DMS79 treated with DMSO at 0.1 percent for 48 hours (cell line): Measurements from ENCODE around the gene EEIG2.

ENCODE experiments used
- DNase-seq: peaks from one replicate; lab custom pipeline; 2025; lab: John Stamatoyannopoulos, UW

EEIG2 gene

GRCh38 chr1:108551137-108551862 is 8.6 kb upstream of the EEIG2 start:
- DNase-seq, result no peak

- DNase-seq, result no peak
Measured at GRCh38 chr1:108553905-108554304, 6.0 kb upstream of the EEIG2 start.

DNA sequence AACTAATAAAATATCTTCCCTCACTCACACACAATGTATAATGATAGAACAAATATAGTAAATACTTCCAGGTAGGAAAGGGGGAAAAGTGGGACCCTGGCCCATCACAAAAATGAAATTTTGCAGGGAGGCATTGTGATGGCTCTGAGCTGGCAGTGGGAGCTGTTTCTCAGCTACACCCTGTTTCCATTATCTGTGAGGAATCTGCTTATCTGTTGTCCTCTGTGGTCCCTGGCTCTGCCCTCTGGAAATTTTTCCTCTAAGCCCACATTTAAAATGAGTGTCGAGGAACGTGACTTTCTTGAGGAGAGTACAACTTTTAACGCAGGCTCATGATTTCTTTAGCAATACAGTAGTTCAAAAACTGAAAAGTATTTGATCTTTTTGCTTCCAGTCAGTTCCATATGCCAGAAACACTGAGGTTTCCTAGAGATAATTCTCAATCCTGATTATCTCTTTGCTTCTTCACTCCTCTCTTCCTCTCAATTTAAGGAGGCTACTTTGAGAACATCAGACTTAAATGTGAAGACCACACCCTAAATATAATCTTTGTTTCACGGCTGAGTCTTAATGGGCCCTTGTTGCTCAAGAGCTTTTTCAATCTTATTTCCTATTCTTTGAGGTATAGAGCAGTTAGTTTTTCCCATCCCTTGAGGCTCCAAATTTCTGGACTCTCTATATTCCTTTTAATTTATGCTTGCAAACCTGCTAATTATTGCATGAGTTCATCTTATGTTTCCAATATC is 5.0 kb upstream of the EEIG2 start:
- no peak for DNase-seq

GRCh38 chr1:108556066-108556465 is 3.8 kb upstream of the EEIG2 start:
- no peak for DNase-seq

- no peak for DNase-seq
Measured at GRCh38 chr1:108556499-108556898, 3.4 kb upstream of the EEIG2 start.

DNA sequence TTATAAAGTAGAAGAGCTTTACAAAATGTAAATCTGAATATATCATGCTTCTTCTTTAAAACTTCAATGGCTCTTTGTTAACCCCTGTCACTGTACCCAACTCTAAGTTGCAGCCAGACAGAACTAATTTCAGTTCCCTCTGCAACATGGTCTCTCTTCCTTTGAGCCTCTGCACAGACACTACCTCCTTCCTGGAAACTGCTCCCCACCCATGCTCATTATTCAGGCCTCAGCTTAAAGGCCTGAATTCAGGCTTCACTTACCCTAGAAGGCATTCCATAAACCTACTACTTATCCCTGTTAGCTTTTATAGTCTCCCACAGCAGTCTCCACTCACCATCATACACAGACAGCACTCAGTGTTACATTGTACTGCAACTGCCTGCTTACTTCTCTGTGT is 2.6 kb upstream of the EEIG2 start:
- no peak for DNase-seq

- peak; percentile 72 for DNase-seq
Measured at GRCh38 chr1:108560189-108560873, 431 bp downstream of the EEIG2 start.

DNA sequence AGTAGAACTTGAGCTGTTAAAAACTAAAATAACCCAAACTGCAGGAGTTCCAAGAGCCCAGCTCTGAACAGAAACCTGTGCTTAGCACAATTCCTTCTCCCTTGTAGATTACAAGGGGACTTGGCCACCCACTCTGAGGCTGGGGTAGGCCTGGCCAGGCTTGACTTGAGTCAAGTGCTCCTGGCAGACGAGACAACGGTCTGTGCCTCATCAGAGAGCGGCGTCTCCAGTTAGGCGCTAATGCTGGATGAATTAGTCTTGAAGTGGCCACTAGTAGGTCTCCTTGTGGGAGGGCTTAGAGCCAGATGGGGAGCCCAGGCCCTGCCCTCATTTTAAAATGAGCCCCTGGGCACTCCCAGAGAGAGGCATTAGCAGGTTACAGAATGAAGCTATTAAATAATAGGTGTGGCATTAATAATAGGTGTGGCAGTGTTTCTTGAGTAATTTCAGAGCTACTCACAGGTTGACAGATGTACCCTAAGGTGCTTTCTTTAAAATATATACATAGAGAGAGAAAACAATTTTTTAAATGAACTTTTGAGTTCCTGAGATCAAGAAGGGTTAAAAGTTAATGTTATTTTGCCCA is 1.1 kb downstream of the EEIG2 start:
- peak; percentile 90 for DNase-seq

GRCh38 chr1:108561689-108562326 is 1.9 kb downstream of the EEIG2 start:
- peak; percentile 31 for DNase-seq

GRCh38 chr1:108563808-108564207 is 3.9 kb downstream of the EEIG2 start:
- DNase-seq, result no peak

- DNase-seq, result no peak
Measured at GRCh38 chr1:108565081-108565480, 5.2 kb downstream of the EEIG2 start.

DNA sequence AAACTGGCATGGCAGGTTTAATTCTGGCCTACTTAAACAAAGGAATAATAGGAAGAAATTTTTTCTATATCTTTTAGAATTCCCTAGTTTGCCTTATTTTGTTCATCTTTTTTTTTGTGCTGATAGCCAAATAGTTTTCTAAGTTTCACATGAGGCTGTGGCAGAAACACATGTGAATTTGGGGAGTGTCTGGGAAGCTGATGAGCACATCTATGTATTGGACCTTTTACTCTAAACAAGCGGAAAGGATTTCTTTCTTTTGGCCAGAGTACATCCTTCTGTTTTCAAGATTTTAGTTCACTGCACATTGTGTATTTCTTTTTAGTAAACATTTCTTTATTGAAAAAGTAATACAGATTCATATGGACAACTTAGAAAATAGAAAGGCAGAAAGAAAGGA is 5.6 kb downstream of the EEIG2 start:
- DNase-seq, result no peak

DNA sequence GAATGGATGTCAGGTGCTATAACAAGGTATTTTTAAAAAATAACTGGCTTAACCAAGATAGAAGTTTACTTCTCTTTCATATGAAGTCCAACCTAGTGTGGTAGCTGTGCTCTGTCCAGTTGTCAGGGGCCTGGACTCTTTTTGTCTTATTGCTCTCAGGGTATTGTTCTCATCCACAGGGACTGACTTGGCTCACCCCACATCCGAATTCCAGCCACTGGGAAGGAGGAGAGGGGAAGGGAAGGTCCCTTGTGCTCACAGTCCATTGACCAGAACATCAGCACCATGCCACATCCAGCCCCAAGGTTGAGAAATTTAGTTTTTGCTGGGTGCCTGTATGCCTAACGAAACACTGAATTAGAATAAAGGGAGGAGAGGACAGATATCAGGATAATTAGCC is 8.7 kb downstream of the EEIG2 start:
- no peak for DNase-seq

DNA sequence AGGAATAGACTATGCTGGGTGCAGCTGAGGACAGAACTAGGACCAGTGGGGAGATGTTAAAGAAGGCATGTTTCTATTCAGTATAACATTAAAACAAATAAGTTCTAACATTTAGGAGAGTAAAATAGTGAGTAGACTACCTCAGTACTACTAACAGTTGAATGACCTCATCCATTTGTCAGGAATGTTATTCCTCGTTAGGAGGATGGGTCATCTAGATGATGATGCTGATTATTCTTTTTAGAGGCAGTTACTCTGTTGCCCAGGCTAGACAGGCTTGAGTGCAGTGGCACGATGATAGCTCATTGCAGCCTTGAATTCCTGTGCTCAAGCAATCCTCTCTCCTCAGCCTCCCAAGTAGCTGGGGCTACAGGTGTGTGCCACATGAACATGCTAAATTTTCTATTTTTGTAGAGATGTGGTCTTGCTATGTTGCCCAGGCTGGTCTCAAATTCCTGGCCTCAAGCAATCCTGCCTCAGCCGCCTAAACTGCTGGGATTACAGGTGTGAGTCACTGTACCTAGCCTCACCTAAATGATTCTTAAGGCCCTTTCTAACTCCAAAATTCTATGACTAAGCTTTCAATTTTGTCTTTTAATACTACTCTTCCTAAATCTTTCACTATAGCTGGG is 9.3 kb downstream of the EEIG2 start:
- DNase-seq, result no peak

DNA sequence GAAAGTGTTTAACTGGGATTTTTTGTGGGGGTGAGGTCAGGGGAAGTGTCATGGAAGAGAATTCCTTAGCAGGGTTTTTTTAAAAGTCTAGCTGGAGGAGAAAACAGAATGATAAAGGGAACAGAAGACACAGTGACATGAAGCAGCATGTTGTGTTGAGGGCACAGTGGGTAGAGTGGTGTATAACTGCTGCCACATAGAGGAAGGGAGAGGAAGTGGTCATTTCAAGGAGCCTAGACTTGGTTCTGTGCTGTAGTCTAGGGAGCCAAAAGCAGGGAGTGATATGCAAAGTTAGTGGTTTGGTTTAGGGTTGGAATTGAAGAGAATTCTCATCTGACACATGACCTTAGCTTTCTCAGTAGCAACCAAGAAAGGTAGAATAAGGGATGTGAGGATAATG is 10.2 kb downstream of the EEIG2 start:
- DNase-seq, result no peak

GRCh38 chr1:108570998-108571401 is 11.1 kb downstream of the EEIG2 start:
- no peak for DNase-seq

DNA sequence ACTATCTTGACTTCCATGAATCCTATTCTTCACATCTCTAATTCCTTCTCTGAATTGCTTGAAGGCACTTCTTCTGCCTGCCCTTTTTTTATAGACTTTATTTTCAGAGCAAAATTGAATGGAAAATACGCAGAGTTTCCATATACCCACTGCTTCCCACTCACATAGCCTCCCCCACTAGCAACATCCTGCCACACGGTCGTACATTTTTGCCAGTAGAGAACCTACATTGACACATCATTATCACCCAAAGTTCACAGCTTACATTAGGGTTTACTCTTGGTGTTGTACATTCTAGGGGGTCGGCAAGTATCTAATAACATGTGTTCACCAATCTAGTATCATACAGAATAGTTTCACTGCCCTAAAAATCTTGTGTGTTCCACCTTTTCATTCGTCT is 12.3 kb downstream of the EEIG2 start:
- DNase-seq, result no peak

DNA sequence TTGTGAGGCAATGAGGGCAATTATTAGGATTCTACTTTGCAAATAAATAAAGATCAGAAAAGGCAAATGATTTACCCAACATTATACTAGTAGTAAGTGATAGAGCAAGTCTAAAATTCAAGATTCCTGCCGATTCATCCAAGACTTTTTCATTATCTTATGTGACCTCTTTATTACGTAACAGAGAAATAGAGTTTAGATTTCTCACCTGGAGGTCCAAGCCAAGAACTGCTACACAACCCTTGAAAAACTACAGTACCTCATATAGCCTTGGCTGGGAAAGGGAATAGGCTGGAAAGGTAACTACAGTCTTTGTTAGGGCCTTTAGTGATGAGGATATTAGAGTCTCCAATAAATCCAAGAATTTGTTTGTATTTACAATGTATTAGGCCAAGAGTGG is 13.3 kb downstream of the EEIG2 start:
- no peak for DNase-seq

- no peak for DNase-seq
Measured at GRCh38 chr1:108574008-108574407, 14.1 kb downstream of the EEIG2 start.

DNA sequence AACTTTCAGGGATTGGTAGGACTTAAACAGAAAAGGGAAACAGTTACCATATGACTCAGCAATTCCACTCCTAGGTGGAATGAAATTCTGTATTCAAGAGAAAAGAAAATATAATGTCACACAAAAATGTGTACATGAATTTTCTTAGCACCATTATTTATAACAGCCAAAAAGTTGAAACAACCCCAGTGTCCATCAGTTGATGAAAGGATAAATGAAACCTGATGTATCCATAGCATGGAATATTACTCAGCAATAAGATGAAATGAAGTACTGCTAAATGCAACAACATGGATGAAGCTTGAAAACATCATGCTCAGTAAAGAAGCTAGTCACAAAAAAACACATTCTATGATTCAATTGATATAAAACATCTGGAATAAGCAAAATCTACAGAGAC is 15.5 kb downstream of the EEIG2 start:
- no peak for DNase-seq

GRCh38 chr1:108583757-108584427 is 24.0 kb downstream of the EEIG2 start:
- DNase-seq, result no peak
